GOT3 (cell line): ENCODE results near the gene ZNF438.

Experiments used
- DNase-seq: peaks from one replicate; lab custom pipeline; 2025; ENCODE audit warnings: mixed read lengths; lab: John Stamatoyannopoulos, UW

Gene ZNF438

DNA sequence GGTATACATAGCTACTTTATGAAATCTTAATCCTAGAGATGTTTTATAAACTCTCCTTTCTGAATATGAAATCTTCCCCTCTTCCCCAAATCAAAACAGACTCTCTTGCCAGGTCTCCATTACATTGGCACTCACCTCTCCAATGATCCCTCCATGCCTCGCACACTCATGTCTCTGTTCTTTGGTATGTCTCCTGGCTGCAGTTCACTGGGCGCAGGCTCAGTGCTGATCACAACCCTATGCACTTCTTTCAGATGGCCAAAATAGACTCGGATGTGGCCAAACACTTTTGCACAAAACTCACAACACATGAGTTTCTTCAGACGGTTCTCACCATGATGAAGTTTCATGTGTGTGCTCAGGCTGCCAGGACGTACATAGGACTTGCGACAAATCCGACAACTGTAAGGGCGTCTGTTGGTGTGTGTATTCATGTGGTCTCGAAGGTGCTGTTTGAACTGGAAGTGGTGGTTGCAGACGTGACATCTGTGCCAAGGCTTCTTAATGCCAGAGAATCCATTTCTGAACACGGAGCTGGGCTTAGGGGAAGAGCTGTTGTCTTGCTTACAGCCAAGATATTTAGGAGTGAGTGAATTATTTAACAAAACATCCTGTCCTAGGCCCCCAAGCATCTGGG is 183.2 kb downstream of the ZNF438 start:
- DNase-seq, result no peak

DNA sequence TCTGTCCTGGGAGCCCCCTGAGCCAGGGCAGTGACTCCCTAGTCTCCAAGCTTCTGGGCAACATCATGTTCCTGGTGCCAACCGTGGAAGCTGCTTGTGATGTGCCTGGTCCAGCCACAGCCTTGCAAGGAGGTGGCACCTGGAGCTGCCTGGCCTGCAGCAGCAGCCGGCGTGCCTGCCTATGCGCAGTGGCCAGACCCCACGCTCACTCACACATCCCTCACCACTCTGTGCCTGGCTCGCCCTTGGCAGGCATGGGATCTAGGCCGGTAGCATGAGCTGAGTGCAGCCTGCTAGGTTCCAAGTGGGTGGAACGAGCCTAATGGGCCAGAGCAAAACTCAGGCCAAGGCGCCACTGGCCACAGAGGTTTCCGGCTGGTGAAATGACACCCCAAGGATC is 184.0 kb downstream of the ZNF438 start:
- no peak for DNase-seq

GRCh38 chr10:30847199-30847598 is 184.5 kb downstream of the ZNF438 start:
- DNase-seq, result no peak

DNA sequence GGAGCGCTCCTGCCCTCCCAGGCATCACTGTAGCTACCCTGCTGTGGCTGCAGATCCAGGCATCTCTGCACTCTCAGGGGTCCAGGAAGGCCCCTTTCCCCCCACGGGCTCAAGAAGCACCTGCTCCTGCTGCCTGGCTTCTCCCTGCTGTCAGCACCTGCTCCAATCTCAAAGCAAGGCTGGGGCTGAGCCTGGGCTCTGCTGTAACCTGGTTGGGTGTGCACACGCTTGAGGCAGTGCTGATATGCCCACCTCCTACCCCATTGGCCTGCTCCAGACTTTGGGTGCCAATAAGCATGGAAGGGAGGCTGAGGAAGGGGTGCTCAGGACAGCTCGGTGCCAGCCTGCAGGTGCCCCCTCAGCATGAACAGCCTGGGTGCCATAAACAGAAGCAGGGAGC is 185.0 kb downstream of the ZNF438 start:
- DNase-seq, result no peak

DNA sequence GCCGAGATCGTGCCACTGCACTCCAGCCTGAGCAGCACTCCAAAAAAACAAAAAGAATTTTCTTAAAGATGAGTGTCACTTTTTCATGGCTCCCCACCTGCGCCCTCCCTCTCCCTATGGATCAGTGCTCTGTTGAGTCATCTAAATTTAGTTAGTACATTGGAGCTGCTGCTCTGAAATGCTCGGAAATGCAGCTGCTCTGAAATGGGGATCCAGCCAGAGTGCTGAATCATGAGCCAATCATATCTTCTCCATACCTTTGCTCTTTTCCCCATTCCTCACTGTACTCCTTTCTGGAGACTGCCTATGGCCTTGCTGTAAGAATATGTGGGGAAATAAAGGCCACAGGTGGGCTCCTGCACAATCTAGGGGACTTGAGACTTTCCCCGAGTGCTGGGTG is 188.8 kb downstream of the ZNF438 start:
- DNase-seq, result no peak

GRCh38 chr10:30842185-30842584 is 189.5 kb downstream of the ZNF438 start:
- no peak for DNase-seq

DNA sequence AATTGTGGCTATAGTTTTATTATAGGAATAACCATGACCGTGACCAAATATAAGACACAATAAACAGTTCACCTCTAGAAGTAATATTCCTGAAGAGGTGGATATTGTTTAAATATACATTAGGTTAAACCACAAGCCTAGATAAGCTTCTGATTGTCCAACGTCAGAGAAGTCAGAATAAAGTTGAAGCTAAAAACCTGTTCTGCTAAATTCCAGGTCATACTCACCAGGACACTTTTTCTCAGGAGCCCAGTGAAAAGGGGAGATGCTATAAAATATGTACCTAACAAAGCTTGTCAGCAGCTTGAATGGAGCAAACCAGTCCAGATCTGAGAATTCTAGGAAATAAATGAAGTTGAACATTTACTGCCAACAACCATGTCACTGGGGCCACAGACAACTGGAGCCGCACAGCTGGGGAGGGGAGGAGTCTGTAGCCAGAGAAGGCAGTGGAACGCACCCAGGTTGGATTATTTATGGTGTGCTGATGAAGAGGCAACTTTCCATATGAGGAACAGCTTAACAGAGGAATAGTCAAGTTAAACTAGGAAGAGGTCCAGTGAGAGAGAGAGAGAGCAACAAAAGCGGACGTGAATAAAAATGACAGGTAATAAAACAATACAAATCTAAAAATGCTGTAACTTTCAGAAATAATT is 191.1 kb downstream of the ZNF438 start:
- DNase-seq, result no peak

- no peak for DNase-seq
Measured at GRCh38 chr10:30839652-30840051, 192.0 kb downstream of the ZNF438 start.

DNA sequence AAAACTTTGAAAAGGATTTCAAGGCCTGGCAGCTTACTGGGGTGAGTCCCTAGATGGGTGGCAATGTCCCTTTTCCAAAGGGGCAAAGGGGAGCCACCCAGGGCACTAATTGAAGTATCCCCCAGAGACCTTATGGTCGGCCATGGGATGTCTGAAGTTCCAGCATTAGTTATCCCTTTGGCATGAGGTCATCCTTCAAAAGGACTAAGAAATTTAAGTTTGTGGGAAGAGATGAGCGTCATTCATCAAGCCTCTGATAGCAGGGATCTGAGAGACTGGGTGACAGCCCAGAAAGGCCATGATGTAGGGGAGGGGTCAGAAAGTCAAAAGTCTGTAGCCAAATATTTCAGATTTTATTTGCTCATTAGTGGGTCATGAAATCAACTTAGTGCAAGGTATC is 195.3 kb downstream of the ZNF438 start:
- no peak for DNase-seq

DNA sequence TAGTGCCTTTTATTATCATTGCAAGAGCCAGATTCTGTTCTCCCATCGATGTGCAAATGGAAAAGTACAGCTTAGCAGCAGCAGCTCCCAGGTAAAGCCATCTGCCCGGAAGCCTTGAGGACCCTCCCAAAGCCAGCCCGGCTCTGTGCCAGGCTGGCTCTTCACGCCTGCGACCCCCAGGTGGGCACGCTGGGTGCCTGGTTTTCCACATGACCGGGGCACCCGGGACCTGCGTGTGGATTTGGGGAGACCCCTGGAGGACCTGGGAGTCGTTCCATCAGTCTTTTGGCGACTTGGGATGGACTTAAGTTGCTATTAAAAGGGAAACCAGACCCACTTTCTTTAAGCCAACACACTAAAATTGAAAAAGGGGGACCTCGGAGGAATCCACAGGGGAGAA is 196.5 kb downstream of the ZNF438 start:
- no peak for DNase-seq

DNA sequence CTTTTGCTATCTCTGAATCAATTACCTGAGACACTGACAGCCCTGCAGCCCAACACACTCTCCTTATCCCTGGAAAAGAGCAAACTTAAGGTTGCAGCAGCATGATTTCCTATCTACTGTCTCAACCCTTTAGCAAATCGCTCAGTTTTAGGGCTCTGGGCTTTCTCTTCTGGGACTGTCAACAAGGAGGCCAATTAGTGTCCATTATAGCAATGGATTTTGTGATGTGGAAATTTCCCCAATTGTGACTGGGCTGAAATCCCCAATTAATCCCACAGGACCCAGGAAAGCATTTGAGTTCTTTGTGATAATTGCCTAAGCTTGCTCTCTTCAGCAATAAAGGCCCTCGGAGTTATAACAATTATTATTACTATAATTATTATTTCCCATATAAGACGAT is 197.0 kb downstream of the ZNF438 start:
- no peak for DNase-seq

GRCh38 chr10:30834153-30834552 is 197.5 kb downstream of the ZNF438 start:
- DNase-seq, result no peak

- no peak for DNase-seq
Measured at GRCh38 chr10:30833628-30833970, 198.1 kb downstream of the ZNF438 start.

GRCh38 chr10:30832749-30833627 is 198.7 kb downstream of the ZNF438 start:
- no peak for DNase-seq

- no peak for DNase-seq
Measured at GRCh38 chr10:30832001-30832748, 199.5 kb downstream of the ZNF438 start.

- DNase-seq, result no peak
Measured at GRCh38 chr10:30831426-30831825, 200.2 kb downstream of the ZNF438 start.

- no peak for DNase-seq
Measured at GRCh38 chr10:30830315-30831230, 201.1 kb downstream of the ZNF438 start.

GRCh38 chr10:30829901-30830300 is 201.8 kb downstream of the ZNF438 start:
- no peak for DNase-seq

- no peak for DNase-seq
Measured at GRCh38 chr10:30828680-30829079, 203.0 kb downstream of the ZNF438 start.

DNA sequence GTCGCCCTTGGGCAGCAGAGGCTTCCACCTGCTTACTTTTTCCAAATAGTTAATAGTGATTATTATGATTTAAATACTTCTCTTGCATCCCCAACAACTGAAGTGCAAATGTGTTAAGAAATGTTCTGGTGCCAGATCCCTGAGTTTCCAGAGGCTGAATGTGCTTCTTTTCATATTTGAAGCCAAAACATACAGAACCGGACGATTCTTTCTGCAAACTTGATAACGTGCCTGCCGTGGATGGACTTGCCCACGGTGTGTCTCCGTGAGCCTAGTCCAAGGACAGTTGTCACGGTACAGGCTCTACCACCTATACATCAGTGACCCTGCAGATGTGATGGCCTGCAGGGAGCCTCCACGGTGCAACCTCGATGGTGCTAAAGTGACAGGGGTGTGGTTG is 203.5 kb downstream of the ZNF438 start:
- no peak for DNase-seq

DNA sequence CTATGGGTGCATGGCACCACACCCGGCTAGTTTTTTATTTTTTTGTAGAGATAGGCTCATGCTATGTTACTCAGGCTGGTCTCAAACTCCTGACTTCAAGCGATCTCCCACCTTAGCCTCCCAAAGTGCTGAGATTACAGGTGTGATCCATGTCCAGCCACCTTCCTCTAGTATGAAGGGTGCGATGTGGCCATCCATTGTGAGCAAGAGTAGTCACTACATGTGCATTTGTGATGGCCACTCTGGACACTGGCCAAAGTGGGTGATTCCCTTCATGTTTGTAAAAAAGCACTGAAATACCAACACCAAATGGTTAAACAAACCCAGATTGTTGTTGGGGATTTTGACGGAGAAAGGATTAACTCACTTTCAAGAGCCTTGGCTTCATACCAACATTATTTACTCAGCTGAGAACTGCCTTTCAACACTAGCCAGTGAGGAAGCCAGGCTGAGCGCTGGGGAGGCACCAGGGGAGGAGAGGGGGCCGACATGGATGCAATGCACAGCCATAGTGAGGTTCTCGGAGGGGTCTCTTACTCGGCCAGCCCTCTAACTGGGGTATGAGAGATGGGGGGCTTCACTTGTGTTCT is 204.0 kb downstream of the ZNF438 start:
- no peak for DNase-seq
